SHP77 (cell line): ENCODE measurements around the gene PKD2L2.
"Not testable (repeated sequence)": the region's sequence is repeated elsewhere in the genome, so short reads cannot be mapped to it uniquely, and the experiment has no call there.

Experiments
- DNase-seq, 2 experiments: peaks; one replicate each; lab custom pipeline; 2025; lab: John Stamatoyannopoulos, UW

Gene PKD2L2

GRCh38 chr5:137957948-137958347 is 68.7 kb downstream of the PKD2L2 start:
- DNase-seq, result no peak

- no peak for DNase-seq
These were observed 70.2 kb downstream of the PKD2L2 start for GRCh38 chr5:137959488-137959887.

DNA sequence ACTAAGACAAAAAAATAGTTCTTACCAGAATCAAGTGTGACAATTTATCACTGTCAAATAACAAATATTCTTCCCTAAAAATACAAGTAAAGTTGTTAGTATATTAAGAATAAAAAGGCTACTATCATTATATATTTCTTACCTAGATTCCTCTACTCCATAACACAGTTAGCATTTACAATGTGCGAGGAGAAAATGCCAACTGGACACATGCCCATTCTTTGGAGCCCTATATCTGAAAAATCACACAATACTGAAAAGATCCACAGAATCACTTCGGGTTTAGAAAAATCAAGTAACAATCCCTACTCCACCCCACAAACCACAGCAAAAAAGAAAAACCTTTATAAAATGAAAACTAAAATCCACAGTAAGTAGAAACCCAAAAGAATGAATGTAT is 70.9 kb downstream of the PKD2L2 start:
- no peak for DNase-seq

- DNase-seq, result no peak
These were observed 71.6 kb downstream of the PKD2L2 start for GRCh38 chr5:137960819-137961218.

GRCh38 chr5:137970384-137970783 is 81.1 kb downstream of the PKD2L2 start:
- not testable (repeated sequence) for DNase-seq

- DNase-seq, result no peak
These were observed 86.0 kb downstream of the PKD2L2 start for GRCh38 chr5:137975208-137975607.

DNA sequence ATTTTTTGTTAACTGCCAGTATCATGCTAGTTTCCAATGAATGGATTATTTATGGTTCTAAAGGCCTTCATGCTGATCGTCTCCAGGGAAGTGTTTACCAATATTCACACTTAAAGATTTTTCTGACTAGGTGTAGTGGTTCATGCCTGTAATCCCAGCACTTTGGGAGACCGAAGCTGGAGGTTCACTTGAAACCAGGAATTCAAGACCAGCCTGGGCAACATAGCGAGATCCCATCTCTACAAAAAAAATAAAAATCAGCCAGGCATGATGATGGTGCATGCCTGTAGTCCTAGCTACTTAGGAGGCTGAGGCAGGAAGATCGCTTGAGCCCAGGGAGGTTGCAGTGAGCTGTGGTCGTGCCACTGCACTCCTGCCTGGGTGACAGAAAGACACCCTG is 100.2 kb downstream of the PKD2L2 start:
- DNase-seq, result no peak
